Measurements from ENCODE around the gene FDPS. TPM values are rescaled to one million over a fixed set of nuclear protein-coding genes. Genes with fewer than 3 reads are reported as not detected.

FDPS gene
- total RNA-seq, result 100 to 1,000 TPM; 288 to 370 TPM
- 100 to 1,000 TPM; 176 to 211 TPM for polyA plus RNA-seq

DNA sequence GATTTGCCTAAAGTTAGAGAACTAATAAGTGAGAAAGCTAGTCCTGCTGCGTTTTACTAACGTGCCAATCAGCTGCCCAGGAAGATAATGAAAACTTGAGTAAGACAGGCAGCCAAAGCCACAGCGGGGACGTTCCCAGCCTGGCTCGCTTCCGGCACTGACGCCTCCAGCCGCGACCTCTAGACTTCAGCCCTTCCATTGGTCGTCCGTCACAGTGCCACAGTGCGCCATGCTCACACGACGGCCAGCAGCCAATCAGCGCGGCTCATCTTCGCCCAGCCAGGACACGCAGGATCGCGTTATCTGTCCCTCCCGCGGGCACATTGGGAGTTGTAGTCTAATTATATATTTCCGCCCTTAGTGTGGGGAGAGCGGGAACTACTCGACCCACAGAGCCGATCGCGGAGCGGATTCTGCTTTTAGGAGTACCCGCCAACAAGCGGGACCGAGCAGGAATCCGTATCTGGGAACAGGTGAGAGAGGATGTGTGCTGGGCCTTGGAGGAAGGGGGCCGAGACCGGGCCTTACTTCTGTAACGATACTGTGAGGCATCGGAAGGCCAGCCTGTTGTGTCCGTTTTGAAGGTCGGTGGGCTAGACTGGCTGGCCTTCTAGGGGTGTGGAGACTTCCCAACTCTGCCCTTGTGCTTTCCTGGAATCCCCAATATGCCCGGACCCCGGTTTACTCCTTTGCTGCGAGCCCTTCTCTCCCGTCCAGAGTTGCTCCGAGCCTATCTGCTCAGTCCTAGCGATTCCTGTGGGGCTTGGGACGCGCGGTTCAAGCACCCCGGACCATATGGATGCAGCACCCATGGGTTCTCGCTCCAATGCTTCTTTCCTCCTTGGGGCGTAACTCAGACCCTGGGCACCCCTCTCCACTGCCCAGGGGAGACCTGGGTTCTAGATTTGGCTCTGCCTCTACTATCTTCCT, at the start of gene FDPS:
Gene FDPS, plus strand, starts transcription at position 374 of the 930 bp plus-strand sequence. CDS start 924 bp downstream, outside the sequence.
- under 1% methylated on average over 51 of the region's 51 CpGs for whole genome bisulfite sequencing
- Histone ChIP-seq H3K27ac (ENCODE audit: low read depth in 1 of 2, low read length in 2 of 2) (peak within 1 kb of the TSS; percentile 86 to 89), H3K9me3 (ENCODE audit: control insufficient read depth in 4 of 4, low read length in 3 of 4) (no peaks in the 10 kb centered on the region), H3K9ac (ENCODE audit: low read depth in 1 of 2, low read length in 2 of 2) (peak within 1 kb of the TSS; percentile 87 to 99), H3K27me3 (ENCODE audit: control insufficient read depth in 4 of 4, insufficient read depth in 4 of 4, low read length in 3 of 4) (no peaks in the 10 kb centered on the region), H3K4me3 (ENCODE audit: low read depth in 1 of 3, low read length in 3 of 3) (peak within 1 kb of the TSS; percentile 66 to 94 (median 71)), H3K36me3 (ENCODE audit: control insufficient read depth in 4 of 4, insufficient read depth in 3 of 4, low read depth in 1 of 4, low read length in 3 of 4) (peaks cover 0 to 11% (median 7%) of the 10 kb centered on the region in 4 donors), H3K4me1 (ENCODE audit: control insufficient read depth in 4 of 4, insufficient read depth in 4 of 4, low read length in 3 of 4) (peaks cover 7 to 47% (median 30%) of the 10 kb centered on the region in 4 donors)
- TF ChIP-seq, protein P1, sequence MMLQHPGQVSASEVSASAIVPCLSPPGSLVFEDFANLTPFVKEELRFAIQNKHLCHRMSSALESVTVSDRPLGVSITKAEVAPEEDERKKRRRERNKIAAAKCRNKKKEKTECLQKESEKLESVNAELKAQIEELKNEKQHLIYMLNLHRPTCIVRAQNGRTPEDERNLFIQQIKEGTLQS (IDR thresholded peaks at IDR 0.05), result peak; percentile 40
- peak; percentile 65 to 70 for TF ChIP-seq RXRA (IDR thresholded peaks at IDR 0.05)
- peak in 1 of 2 donors; percentile 81 for TF ChIP-seq GABPA (IDR thresholded peaks at IDR 0.05 in 1 of 2, conservative IDR thresholded peaks at IDR 0.05 in 1 of 2)
- peak; percentile 8 for TF ChIP-seq FOXA1 (IDR thresholded peaks at IDR 0.05)
- TF ChIP-seq NR2F2 (IDR thresholded peaks at IDR 0.05), result peak; percentile 86
- TF ChIP-seq, protein P2, sequence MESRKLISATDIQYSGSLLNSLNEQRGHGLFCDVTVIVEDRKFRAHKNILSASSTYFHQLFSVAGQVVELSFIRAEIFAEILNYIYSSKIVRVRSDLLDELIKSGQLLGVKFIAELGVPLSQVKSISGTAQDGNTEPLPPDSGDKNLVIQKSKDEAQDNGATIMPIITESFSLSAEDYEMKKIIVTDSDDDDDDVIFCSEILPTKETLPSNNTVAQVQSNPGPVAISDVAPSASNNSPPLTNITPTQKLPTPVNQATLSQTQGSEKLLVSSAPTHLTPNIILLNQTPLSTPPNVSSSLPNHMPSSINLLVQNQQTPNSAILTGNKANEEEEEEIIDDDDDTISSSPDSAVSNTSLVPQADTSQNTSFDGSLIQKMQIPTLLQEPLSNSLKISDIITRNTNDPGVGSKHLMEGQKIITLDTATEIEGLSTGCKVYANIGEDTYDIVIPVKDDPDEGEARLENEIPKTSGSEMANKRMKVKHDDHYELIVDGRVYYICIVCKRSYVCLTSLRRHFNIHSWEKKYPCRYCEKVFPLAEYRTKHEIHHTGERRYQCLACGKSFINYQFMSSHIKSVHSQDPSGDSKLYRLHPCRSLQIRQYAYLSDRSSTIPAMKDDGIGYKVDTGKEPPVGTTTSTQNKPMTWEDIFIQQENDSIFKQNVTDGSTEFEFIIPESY (IDR thresholded peaks at IDR 0.05), result peak; percentile 98
- TF ChIP-seq, protein P3, sequence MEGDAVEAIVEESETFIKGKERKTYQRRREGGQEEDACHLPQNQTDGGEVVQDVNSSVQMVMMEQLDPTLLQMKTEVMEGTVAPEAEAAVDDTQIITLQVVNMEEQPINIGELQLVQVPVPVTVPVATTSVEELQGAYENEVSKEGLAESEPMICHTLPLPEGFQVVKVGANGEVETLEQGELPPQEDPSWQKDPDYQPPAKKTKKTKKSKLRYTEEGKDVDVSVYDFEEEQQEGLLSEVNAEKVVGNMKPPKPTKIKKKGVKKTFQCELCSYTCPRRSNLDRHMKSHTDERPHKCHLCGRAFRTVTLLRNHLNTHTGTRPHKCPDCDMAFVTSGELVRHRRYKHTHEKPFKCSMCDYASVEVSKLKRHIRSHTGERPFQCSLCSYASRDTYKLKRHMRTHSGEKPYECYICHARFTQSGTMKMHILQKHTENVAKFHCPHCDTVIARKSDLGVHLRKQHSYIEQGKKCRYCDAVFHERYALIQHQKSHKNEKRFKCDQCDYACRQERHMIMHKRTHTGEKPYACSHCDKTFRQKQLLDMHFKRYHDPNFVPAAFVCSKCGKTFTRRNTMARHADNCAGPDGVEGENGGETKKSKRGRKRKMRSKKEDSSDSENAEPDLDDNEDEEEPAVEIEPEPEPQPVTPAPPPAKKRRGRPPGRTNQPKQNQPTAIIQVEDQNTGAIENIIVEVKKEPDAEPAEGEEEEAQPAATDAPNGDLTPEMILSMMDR (IDR thresholded peaks at IDR 0.05; ENCODE audit: low read depth, low read length, missing input control), result peak; percentile 26
- TF ChIP-seq, protein P4, sequence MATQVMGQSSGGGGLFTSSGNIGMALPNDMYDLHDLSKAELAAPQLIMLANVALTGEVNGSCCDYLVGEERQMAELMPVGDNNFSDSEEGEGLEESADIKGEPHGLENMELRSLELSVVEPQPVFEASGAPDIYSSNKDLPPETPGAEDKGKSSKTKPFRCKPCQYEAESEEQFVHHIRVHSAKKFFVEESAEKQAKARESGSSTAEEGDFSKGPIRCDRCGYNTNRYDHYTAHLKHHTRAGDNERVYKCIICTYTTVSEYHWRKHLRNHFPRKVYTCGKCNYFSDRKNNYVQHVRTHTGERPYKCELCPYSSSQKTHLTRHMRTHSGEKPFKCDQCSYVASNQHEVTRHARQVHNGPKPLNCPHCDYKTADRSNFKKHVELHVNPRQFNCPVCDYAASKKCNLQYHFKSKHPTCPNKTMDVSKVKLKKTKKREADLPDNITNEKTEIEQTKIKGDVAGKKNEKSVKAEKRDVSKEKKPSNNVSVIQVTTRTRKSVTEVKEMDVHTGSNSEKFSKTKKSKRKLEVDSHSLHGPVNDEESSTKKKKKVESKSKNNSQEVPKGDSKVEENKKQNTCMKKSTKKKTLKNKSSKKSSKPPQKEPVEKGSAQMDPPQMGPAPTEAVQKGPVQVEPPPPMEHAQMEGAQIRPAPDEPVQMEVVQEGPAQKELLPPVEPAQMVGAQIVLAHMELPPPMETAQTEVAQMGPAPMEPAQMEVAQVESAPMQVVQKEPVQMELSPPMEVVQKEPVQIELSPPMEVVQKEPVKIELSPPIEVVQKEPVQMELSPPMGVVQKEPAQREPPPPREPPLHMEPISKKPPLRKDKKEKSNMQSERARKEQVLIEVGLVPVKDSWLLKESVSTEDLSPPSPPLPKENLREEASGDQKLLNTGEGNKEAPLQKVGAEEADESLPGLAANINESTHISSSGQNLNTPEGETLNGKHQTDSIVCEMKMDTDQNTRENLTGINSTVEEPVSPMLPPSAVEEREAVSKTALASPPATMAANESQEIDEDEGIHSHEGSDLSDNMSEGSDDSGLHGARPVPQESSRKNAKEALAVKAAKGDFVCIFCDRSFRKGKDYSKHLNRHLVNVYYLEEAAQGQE (IDR thresholded peaks at IDR 0.05), result peak; percentile 90
- TF ChIP-seq HNF4A (conservative IDR thresholded peaks at IDR 0.05), result peak; percentile 87
- TF ChIP-seq EGR1 (IDR thresholded peaks at IDR 0.05; ENCODE audit: low read depth in 2 of 2), result peak in 1 of 2 donors; percentile 37
- TF ChIP-seq, protein P5, sequence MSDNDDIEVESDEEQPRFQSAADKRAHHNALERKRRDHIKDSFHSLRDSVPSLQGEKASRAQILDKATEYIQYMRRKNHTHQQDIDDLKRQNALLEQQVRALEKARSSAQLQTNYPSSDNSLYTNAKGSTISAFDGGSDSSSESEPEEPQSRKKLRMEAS (IDR thresholded peaks at IDR 0.05), result peak; percentile 42
- peak; percentile 87 for TF ChIP-seq TAF1 (conservative IDR thresholded peaks at IDR 0.05)
- TF ChIP-seq FOXA2 (IDR thresholded peaks at IDR 0.05), result no peak
- peak; percentile 73 for TF ChIP-seq HNF4G (IDR thresholded peaks at IDR 0.05)
- peak; percentile 96 for TF ChIP-seq SP1 (IDR thresholded peaks at IDR 0.05)
- peak in 1 of 2 donors; percentile 37 for TF ChIP-seq JUND (IDR thresholded peaks at IDR 0.05)
- TF ChIP-seq YY1 (IDR thresholded peaks at IDR 0.05), result peak; percentile 94
- peak; percentile 41 to 57 for TF ChIP-seq RAD21 (IDR thresholded peaks at IDR 0.05)
- peak; percentile 96 for DNase-seq (ENCODE audit: low spot score)
